Fibroblast of mammary gland (primary cell): ENCODE data around the gene CUBN.

Source experiments
- DNase-seq: peaks from one replicate; pipeline ENCODE4 v3.0.0-alpha.2; 2010; ENCODE audit warnings: low read depth
- H3K4me3 ChIP-seq: 2 replicates; pipeline ENCODE4 v1.5.1; 2011; ENCODE audit warnings: low read depth, mild to moderate bottlenecking, low read length, moderate library complexity; ENCODE audit not compliant: control insufficient read depth
- CTCF ChIP-seq: conservative IDR thresholded peaks from 2 replicates; pipeline ENCODE4 v1.5.1; 2011; ENCODE audit warnings: low read depth, low read length, inconsistent platforms; ENCODE audit not compliant: control insufficient read depth, insufficient read depth

Gene CUBN

GRCh38 chr10:16907687-16908086 is 221.9 kb downstream of the CUBN start:
- no peak for DNase-seq
- no peak for TF ChIP-seq CTCF
- no peak overlapping the region for H3K4me3 ChIP-seq

- TF ChIP-seq CTCF = no peak
- no peak overlapping the region for H3K4me3 ChIP-seq
- peak; percentile 98 for DNase-seq
Measured at GRCh38 chr10:16905320-16905719, 224.3 kb downstream of the CUBN start.

GRCh38 chr10:16904639-16905061 is 225.0 kb downstream of the CUBN start:
- DNase-seq = peak; percentile 96
- no peak for TF ChIP-seq CTCF
- H3K4me3 ChIP-seq = no peak overlapping the region

- DNase-seq = peak; percentile 30
- no peak overlapping the region for H3K4me3 ChIP-seq
- TF ChIP-seq CTCF = no peak
Measured at GRCh38 chr10:16904049-16904448, 225.6 kb downstream of the CUBN start.

- no peak for TF ChIP-seq CTCF
- no peak overlapping the region for H3K4me3 ChIP-seq
- no peak for DNase-seq
Measured at GRCh38 chr10:16902606-16903005, 227.0 kb downstream of the CUBN start.

- TF ChIP-seq CTCF = no peak
- no peak for DNase-seq
- H3K4me3 ChIP-seq = no peak overlapping the region
Measured at GRCh38 chr10:16901106-16901505, 228.5 kb downstream of the CUBN start.

- no peak for DNase-seq
- H3K4me3 ChIP-seq = no peak overlapping the region
- no peak for TF ChIP-seq CTCF
Measured at GRCh38 chr10:16896993-16897392, 232.6 kb downstream of the CUBN start.
